22Rv1 (cell line): ENCODE measurements around the gene SCARF2.

Experiments used
- CTCF ChIP-seq: fragments of 450-650 bp; IDR thresholded peaks from 2 replicates; pipeline ENCODE4 v1.5.1; 2017; ENCODE audit warnings: mild to moderate bottlenecking
- ZFX ChIP-seq: fragments of 450-650 bp; IDR thresholded peaks from 2 replicates; pipeline ENCODE4 v1.6.1; 2017; ENCODE audit warnings: antibody characterized with exemption, borderline replicate concordance

GRCh38 chr22:20423906-20424551, 13.6 kb downstream of the SCARF2 start:
- TF ChIP-seq CTCF (no peak), ZFX (no peak)
